Left ventricle myocardium inferior (tissue), 1 donor: ENCODE results near the gene RIMS3. TPM values are rescaled to one million over a fixed set of nuclear protein-coding genes. Genes with fewer than 3 reads are reported as not detected.

Experiments used
- DNase-seq: peaks from one replicate; pipeline ENCODE4 v3.0.0-alpha.2; 2020
- H3K27ac ChIP-seq: fragments of 200-600 bp; replicated peaks from 2 replicates; pipeline ENCODE4 v1.8.0; 2021
- H3K27me3 ChIP-seq: fragments of 200-600 bp; 2 replicates; pipeline ENCODE4 v1.8.0; 2021; ENCODE audit warnings: low read depth
- H3K36me3 ChIP-seq: fragments of 200-600 bp; 2 replicates; pipeline ENCODE4 v1.8.0; 2021
- H3K4me1 ChIP-seq: fragments of 200-600 bp; 2 replicates; pipeline ENCODE4 v1.8.0; 2021
- H3K4me3 ChIP-seq: fragments of 200-600 bp; 2 replicates; pipeline ENCODE4 v1.8.0; 2021; ENCODE audit warnings: mild to moderate bottlenecking, moderate library complexity
- H3K9me3 ChIP-seq: fragments of 200-600 bp; replicated peaks from 2 replicates; pipeline ENCODE4 v1.8.0; 2021
- intact Hi-C: fragments of 100-400 bp; cut with micrococcal nuclease; formaldehyde crosslinking; loops from one replicate; pipeline ENCODE4 v1.11.0; 2022
- total RNA-seq: library from RNA; stranded (reverse); fragmentation: NEBNext Ultra II Directional; extraction: Animal tissue kit (Norgen Biotek cat#: 25700); gene quantifications from one replicate; pipeline ENCODE4 v1.2.1, GENCODE V29; 2021
- TF ChIP-seq, protein P1 (sequence below): fragments of 200-600 bp; IDR thresholded peaks from 2 replicates; pipeline ENCODE4 v1.8.0; 2021; ENCODE audit warnings: antibody characterized with exemption, mild to moderate bottlenecking, borderline replicate concordance
- donor health status: DM: no; HTN: yes; CAD: no; lungs with severe emphysema.

The RIMS3 gene
- total RNA-seq, 1 donor from 2014 or later: 0.74 TPM

GRCh38 chr1:40652468-40652867 is 13.0 kb downstream of the RIMS3 start:
- no peak for DNase-seq
- H3K36me3 ChIP-seq: no peaks in the 10 kb centered on the region
- H3K4me3 ChIP-seq: no peak overlapping the region
- H3K9me3 ChIP-seq: no peaks in the 10 kb centered on the region
- TF ChIP-seq, protein P1, sequence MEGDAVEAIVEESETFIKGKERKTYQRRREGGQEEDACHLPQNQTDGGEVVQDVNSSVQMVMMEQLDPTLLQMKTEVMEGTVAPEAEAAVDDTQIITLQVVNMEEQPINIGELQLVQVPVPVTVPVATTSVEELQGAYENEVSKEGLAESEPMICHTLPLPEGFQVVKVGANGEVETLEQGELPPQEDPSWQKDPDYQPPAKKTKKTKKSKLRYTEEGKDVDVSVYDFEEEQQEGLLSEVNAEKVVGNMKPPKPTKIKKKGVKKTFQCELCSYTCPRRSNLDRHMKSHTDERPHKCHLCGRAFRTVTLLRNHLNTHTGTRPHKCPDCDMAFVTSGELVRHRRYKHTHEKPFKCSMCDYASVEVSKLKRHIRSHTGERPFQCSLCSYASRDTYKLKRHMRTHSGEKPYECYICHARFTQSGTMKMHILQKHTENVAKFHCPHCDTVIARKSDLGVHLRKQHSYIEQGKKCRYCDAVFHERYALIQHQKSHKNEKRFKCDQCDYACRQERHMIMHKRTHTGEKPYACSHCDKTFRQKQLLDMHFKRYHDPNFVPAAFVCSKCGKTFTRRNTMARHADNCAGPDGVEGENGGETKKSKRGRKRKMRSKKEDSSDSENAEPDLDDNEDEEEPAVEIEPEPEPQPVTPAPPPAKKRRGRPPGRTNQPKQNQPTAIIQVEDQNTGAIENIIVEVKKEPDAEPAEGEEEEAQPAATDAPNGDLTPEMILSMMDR: no peak
- H3K4me1 ChIP-seq: peaks cover 17% of the 10 kb centered on the region
- no peak overlapping the region for H3K27ac ChIP-seq
- peaks cover 4% of the 10 kb centered on the region for H3K27me3 ChIP-seq
- intact Hi-C loops: no loop called here

DNA sequence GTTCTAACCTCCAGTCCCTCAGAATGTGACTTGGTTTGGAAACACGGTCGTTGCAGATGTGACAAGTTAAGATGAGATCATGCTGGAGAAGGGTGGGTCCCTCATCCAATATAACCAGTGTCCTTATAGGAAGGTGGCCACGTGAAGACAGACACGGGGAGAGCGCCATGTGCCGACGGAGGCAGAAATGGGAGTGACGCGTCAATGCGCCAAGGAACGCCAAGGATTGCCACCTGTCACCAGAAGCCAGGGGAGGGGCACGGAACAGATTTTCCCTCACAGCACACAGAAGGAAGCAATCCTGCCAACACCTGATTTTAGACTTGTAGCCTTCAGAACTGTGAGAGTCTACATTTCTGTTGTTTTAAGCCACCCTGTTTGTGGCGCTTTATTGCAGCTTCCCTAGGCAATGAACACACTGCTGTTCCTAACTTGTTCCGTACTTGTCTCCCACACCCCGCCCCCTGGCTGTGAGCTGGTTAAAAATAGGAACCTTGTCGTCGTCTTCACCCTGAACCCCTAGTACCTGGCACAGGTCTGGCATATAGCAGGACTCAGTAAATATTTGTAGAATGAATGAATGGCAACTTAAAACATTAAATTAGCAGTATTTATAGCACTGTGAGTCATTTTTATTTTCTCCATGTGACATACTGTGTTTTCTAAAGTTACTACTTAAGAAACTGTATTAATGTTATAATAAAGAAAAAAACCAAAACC is 14.2 kb downstream of the RIMS3 start:
- Histone ChIP-seq H3K27me3 (peaks cover 4% of the 10 kb centered on the region), H3K36me3 (no peaks in the 10 kb centered on the region), H3K4me3 (no peak overlapping the region), H3K9me3 (no peaks in the 10 kb centered on the region), H3K4me1 (peaks cover 17% of the 10 kb centered on the region), H3K27ac (no peak overlapping the region)
- intact Hi-C loops: no loop called here
- peak; percentile 43 for DNase-seq
- TF ChIP-seq, protein P1: peak; percentile 28

DNA sequence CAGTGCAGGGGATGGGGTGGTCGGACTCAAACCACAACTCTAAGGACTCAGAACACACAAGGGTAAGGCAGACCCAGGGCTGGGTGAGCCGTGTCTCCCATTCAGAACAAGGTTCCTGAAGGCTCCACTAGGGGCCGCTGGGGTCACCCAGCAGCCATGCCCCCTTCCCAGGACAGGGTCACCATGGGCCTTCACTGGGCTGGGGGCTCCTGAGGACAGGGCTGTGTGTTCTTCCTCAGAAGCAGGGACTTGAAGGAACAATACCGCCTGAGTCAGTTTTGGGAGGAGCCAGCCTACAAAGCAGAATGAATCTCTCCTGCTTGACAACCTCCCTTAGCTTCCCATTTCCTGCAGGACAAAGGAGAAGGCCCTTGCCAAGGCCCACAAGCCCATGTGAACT is 15.4 kb downstream of the RIMS3 start:
- Histone ChIP-seq H3K4me3 (no peak overlapping the region), H3K36me3 (no peaks in the 10 kb centered on the region), H3K27me3 (peaks cover 4% of the 10 kb centered on the region), H3K4me1 (peaks cover 17% of the 10 kb centered on the region), H3K9me3 (no peaks in the 10 kb centered on the region), H3K27ac (no peak overlapping the region)
- TF ChIP-seq, protein P1: peak; percentile 39
- intact Hi-C loops: no loop called here
- DNase-seq: no peak

- Histone ChIP-seq H3K27ac (no peak overlapping the region), H3K36me3 (no peaks in the 10 kb centered on the region), H3K4me3 (no peak overlapping the region), H3K27me3 (peaks cover 4% of the 10 kb centered on the region), H3K9me3 (no peaks in the 10 kb centered on the region), H3K4me1 (peaks cover 17% of the 10 kb centered on the region)
- DNase-seq: no peak
- TF ChIP-seq, protein P1: no peak
- intact Hi-C loops: no loop called here
Observed at GRCh38 chr1:40649592-40649930, 15.9 kb downstream of the RIMS3 start.

DNA sequence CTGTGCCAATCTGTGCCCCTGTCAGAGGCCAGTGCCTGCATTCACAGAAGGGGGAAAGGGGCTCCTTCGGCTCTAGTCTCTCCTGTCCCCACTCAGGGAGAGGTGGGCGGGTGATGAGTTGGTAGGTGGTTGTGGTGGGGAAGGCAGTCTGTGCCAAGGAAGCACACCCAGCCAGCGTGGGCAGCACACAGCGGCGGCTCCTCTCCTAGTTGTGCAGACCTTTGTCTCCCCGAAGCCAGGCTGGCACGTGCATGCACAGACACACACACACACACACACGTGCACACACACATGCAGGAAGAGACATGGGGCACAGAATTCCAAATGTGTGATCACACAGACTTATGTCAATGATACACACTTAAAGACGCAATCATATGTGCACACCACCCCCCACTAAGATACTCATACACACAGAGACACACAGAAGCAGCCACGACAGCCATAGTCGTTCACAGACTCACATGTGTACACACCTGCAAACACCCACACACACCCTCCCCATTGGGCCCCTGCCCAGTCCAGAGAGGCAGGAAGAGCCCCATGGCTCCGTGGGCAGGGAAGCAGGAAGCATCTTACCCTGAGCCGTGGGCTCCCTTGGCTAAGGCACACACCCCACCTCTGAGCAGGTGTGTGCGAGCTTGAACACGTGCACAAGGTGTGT is 16.4 kb downstream of the RIMS3 start:
- DNase-seq: no peak
- Histone ChIP-seq H3K9me3 (no peaks in the 10 kb centered on the region), H3K36me3 (no peaks in the 10 kb centered on the region), H3K4me1 (peaks cover 17% of the 10 kb centered on the region), H3K27me3 (peaks cover 4% of the 10 kb centered on the region), H3K27ac (no peak overlapping the region), H3K4me3 (no peak overlapping the region)
- TF ChIP-seq, protein P1: no peak
- intact Hi-C loops: no loop called here
